HG03159 (cell line): ENCODE data around the gene TMEM51.

Experiments used
- ATAC-seq: cut with Tn5 transposase; IDR thresholded peaks from one replicate; pipeline ENCODE4 v1.9.1; 2021; ENCODE audit warnings: mild to moderate bottlenecking, moderate library complexity; ENCODE audit not compliant: unreplicated experiment

TMEM51 gene

DNA sequence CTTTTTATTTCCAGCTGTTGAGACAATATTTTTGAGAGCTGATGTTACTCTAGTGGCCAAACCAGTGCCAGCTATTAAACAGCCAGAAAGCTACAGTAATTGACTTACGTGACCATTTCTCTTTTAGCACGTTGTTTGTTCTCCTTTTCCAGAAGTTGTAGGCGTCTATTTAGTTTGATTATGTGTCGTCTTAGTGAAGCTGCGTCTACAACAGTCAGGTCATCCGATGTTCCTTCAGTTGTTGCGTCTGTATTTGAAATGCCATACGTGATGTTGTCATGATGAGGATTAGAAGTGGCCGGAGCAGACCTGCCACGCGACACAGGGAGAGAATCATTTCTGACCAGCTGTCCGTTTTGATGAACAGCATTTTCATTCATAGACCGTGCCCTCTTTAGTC is 38.2 kb downstream of the TMEM51 start:
- no peak for ATAC-seq

DNA sequence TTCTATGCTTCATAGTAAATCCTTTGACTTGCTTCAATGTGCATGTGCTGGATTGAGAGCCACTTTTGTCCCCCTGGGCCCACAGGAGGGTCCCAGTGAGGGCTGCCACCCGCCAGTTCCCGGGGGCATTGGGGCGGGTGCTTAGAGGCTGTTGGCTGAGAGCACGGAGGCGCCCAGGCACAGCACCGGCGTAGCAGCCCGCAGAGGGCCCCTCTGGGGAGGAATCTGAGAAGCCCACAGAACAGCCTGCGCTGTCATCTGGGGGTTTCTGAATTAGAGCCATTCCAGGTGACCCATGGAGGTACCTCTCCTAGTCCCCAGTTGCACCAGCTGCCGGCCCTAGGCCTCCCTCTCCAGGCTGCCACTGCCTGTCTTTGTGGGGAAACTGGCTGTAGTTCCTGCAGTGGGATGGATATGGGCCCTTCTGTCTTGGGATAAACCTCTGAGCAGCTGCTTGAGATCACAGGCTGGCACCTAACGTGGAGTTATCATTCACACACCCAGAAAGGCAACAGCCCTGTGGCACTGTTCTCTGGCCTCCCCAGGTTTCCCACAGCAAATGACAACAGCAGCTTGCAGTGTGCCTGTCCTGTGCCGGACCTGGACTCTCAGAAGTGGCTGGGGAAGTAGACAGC is 39.5 kb downstream of the TMEM51 start:
- no peak for ATAC-seq

DNA sequence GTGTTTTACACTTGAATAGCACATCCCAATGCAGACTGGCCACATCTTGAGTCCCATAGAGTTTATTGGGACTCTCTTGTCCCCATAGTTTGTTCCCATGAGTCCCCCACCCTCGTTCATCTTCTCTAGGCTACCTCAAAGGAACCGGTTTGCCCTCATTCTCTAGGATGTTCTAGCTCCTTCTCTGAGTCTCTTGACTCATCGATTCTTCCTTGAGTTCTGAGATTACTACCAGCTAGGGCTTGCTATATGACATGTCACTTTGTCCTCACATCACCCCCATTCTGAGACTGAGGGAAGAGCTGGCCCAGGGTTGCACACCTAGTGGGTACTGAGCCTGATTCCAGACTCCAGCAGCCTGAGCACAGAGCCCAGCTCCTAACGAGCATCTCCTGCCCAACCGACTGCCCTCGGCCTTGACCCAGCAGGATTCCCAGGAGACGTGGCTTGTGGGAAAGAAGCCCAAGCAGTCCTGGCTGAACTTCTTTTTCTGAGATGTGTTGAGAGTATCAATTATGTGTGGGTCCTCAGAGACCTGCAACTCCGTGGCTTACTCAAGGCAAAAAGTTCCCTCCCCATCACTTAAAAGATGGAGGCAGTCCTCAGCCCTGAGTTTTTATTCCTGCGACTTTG is 42.0 kb downstream of the TMEM51 start:
- no peak for ATAC-seq

DNA sequence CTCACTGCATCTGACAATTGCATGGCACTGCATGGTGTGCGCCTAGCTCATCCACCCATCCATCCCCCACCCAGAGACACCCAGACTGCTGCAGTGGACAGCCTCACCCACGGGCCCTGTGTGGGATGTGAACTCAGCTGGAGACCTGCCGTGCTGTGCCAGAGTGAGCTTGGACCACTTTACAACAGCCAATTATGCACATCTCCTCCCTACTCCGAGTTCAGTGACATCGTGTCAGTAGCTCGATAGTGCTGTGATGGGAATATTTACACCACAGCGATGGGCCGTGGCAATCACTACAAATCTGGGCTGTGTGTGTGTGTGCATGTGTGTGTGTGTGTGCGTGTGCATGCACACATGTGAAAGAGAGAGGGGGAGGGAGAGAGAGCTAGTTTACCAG is 42.5 kb downstream of the TMEM51 start:
- no peak for ATAC-seq

DNA sequence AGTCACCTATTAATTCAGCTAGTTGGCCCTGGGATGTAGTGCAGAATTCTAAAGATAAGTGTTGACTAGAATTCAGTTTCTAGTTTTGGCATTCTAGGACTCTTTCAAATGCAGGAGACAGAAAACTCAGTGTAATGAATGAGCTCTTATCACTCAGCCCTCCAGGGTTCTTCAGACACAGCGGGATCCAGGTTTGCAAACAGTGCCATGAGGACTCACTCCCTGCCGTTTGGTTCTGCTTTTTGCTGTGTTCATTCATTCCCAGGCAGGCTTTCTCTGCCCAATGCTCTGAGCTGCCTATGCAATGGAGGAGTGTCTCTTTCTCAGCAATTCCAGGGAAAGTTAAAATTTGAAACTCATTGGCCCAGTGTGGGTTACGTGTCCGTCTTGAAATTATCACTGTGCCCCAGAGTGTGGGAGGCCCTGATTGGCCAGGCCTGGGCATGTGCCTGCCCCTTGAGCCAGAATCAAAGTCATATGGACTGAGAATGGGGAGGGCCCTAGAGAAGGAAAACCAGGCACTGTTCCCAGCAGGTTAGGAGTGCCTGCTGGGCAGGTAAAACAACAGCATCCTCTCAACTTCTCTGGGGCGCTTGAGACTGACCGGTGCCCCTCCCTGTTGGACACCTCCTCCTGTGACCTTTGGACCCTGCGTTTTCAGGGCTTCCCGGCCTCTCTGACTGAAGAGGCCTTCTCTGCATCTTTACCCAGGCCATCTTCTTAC is 43.4 kb downstream of the TMEM51 start:
- ATAC-seq, result no peak

DNA sequence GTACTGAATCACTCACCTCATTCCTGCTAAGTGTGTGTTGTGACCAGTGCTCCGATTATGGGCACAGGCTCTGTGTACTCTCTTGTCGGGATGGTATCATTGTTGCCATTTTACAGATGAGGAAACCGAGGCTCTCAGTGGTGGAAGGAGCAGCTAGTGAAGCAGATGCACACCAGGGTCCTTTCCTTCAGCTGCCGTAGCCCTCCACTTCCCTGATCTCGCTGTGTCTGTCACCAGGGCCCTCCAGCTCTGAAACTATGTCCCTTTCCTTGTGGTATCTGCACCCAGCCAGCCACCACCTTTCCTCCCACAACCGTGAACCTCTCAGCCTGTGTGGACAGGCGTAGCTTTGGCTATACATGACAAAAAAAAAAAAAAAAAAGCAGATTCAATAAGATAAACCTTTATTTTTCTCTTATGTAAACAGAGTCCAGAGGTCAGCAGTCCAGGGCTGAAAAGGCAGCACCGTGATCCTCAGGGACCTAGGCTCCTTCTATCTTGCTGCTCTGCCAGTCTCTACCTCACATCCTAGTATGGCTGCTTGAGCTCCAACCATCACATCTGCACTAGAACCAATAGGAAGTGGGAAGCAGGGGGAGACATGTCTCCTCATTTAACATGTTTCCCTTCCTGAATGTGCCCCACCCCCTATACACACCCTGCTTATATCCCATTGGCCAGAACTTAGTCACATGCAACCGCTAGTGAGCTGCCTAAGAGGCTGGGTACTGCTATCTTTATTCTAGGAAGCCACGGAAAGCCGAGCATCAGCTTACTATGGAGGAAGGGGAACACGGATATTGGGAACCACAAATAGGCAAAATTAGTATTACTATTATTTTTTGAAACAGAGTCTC is 44.3 kb downstream of the TMEM51 start:
- ATAC-seq, result no peak

DNA sequence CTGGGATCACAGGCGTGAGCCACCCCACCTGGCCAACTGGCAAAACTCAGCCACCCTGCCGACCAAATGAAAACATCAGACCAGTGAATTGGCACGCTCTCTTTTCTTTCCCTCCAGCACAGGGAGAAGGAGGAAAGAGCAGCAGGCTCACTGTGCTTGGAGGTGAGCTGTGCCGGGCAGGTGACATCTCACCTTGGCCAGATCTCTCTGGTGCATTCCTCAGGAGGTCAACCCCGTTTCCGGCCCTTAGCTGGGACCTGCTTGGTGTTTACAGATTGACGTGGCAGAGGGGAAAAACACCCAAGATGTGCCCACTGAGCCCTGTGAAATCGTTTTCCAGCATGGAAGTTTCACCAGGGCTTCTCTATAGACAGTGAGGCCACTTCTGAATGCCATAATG is 45.1 kb downstream of the TMEM51 start:
- no peak for ATAC-seq

DNA sequence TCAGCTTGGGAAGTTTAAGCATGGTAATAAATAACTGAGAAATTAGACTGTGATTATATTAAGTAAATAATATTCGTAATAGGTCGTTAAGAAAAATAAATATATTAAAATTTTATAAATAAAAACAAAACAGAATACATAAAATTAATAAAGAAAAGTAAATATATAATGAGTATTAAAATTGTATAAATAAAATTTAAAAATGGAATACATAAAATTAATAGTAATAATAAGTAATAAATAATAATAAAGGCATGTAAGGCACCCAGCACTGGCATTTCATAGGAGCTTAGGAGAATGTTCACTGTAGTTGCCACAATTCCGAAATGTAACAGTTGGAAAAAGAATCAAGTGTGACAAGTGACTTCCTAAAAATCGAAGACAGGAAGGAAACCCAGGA is 47.7 kb downstream of the TMEM51 start:
- ATAC-seq, result no peak

DNA sequence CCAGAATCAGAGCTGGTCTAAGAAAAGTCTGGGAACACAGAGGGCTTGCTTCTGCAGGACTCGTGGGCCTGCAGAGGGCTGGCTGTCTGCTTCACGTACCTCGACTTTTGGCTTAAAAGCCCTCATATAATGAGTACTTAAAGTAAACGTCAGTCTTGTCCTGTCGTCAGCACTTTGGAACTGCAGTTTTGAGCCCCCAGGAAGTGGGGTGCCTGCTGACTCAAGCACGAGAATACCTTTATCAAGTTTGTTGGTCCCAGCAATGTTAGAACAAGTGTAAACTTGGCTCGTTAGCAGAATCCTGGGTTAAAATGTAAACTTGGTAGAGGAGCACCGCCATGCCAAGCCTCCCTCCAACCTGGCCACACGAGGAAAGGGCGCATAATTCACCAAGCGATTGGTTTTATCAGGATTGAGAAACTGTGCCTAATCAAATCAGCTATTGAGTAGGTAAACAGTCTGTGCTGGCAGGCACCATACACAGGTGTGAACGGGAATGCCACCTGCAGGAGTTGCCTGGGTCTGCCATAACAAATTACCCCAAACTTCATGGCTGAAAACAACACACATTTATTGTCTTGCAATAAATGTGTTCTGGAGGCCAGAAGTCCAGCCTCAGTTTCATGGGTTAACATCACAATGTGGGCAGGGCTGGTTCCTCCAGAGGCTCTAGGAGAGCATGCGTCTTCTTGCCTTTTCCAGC is 48.5 kb downstream of the TMEM51 start:
- ATAC-seq, result no peak

DNA sequence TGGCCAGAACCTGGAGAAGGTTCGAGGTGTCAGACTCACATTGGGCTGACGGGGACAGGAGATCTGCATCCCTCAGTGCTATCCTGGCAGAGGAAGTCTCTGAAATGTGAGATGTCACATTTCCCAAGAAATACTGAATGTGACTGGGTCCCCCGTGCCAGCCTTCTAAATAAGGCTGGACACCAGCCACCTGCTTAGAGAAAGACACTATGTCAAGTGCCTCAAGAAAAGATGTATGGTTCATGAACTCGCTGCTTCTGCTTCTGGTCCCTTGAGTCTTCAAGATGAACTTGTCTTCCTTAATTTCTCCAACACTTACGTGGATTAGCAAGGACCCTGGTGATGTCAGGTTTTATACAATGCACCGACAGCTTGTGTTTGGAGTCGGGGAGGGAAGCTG is 51.4 kb downstream of the TMEM51 start:
- ATAC-seq, result no peak

DNA sequence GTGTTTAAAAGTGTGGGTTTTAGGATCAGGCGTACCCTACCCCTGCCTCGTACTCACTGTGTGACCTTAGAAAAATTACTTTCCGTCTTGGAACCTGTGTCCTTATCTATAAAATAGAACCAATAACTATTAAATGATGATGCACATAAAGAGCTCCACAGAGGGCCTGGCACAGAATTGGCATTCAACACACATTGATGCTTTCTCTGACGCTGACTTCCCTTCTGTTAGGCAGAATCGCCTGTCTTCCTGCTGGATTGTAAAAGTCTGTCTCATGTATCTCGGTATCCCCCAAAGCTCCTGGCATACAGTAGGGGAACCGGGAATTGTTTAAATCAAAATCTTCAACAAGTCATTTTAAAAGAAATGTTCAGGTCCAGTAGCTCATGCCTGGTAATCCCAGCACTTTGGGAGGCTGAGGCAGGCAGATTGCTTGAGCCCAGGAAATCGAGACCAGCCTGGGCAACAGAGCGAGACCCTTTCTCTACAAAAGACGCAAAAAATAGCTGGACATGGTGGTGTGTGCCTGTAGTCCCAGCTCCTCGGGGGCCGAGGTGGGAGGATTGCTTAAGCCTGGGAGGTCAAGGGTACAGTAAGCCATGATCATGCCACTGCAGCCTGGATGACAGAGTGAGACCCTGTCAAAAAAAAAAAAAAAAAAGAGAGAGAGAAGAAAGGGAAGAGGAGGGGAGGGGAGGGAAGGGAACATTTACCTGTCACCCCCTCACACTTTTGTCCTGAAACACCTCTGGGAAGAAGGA is 52.2 kb downstream of the TMEM51 start:
- no peak for ATAC-seq

DNA sequence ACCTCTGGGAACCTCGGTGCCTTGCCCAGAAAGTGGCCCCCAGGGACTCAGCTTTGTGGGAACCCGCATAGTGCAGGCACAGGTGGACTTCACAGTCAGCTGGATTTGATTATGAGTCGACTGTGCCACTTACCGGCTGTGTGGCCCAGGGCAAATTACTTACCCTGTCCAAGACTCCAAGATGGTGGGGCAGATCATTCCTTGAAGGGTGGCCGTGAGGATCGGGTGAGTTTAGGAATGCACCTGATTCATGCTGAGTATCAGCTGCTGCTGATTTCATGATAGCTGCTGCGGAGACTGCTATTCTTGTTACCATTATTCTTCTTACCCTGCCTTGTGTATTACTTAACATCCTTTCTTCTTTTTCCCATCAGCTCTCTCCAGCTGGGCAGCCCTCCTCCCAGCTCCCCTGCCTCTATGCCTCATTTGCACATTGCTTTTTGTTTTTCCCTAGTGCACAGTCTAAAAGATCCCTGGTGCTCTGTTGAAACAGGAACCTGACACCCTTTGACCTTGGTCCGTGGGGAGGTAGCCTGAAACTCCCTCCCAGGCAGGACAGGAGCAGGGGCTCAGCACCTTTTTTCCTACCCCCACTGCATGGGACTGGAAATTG is 53.0 kb downstream of the TMEM51 start:
- ATAC-seq, result no peak

DNA sequence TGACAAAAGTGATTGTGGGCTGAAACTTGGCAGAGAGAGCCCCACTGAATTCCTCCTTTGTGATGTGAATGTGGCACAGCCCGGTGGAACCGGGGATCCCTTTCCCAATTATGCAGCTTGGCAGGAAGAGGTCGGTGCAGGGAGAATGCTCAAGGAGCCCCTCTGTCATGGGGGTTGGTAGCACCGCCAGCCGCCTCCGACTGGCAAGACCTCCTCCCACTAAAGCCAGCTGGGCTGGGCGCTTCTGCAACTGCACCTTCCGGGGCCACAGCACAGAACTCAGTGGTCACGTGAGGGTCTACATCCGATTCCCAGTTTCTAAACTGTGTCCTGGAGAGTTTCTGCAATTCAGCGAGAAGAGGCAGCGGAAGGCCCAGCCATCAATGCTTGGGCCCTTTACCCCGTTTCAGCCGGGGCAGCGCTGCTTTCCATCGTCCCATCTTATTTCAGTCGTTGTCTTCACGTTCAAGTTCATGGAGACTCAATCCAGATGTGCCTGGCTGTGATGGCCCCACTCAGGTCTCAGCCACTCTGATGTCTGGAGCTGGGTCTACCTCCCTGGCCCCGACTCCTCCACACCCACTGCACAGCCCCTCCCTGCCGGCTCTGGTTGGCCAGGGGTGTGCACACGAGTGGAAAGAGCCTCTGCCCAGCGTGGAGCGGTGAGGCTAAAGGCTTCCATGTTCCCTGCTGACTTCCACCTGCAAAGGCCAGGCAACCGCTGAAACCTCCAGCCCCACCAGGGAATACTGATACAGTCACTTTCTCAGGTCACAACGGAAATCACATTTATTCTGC is 53.7 kb downstream of the TMEM51 start:
- ATAC-seq, result no peak

DNA sequence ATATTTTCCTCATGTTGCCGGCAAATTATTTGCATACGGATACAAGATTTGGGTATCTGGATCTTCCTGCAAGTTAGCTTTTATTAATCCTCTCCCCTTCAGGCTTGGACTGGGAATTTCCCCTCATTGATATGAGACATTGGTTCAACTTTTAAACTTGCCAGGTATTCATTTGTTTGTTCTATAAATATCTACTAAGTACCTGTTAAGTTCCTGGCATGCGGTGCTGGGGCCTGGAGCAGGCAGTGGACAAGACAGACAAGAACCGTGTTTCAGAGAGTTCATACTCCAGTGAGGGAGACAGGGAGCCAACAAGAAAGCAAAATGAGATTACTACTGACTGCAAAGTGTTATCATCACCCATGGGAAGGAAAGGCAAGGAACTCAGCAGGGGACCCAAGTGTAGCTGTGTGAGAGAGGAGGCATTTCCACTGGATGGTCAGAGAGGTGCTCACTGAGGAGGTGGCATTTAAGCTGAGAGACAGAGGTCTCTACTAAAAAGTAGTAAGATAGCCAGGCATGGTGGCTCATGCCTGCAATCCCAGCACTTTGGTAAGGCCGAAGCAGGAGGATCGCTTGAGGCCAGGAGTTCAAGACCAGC is 54.4 kb downstream of the TMEM51 start:
- ATAC-seq, result no peak

DNA sequence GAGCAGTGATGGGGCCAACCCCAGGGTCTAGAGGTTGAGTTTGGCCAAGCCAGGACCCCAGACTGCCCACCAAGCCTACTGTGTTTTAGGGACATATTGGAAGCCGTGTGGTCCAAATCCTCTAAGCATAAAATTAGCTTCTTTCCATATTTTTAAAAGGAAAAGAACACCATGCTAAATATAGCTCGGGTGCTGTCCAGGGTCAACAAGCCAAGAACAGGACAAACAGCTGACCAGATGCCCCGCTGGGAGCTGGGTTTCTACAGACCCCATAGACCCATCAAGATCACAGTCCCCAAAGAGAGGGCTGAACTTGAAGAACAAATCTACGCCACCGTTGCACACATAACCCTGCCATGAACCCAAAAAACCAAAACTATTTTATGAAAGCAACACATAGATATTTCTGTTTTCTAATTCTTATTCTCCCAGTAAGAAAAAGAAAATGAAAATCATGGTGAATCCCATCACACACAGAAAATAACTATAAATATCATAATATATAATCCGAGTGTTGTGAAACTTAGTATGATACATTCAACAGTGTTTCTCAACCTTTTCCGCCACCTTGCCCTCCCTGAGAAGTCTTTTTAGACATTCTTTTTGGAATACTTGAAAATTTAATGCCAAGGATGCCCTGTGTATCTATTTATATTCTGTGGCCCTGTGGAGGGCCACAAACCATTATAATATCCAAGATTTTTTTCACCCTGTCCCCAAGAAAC is 57.3 kb downstream of the TMEM51 start:
- no peak for ATAC-seq

DNA sequence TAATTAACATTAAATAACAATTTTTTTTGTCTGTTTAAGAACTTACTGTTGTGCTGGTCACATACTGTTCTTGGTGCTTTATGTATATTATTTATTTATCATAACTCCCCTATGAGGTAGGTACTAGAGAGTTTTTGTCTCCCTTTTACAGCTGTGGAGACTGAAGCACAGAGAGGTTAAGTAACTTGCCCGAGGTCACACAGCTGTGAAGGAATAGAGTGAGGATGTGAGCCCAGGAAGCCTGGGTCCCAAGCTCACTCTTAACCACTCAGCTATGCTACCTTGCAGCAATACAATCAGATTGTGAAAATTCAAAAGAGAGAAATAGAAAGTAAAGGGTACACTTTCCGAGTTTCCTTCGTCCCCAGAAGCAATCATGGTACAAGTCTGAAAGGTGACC is 57.9 kb downstream of the TMEM51 start:
- no peak for ATAC-seq

DNA sequence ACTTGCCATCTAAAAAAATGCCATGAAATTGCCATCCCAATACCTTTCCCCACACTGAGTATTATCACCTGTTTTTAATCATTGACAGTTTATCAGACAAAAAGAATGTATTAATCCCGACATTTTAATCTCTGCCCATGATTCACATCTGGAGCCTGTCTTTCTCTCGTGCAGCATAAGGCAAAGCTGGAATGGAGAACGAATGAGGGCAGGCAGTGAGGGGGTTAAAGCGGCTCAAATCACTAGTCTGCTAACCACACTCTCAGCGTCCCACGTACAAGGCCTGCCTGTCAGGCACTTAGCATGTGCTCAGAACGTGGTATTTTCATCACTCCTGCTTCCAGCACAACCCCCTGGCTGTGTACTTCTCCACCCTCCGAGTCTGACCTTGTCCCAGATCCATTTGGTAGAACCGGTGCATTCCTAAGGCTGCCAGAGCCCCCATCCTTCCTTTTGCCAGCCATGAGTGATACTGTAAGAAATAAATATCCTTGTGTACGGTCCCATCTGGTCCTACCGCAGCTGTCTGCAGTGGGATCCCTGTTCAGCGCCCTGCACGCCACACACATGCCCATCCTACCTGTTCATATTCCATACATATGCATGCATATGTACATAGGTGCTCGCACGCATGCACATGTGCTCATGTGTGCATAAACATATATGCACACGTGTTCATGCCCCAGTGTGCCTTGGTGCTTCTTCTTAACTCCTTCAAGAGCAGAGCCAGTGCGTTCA is 58.8 kb downstream of the TMEM51 start:
- ATAC-seq, result no peak
